Chondrocyte (in vitro differentiated cells): Measurements from ENCODE around the gene CCDC12. TPM values are rescaled to one million over a fixed set of nuclear protein-coding genes. Genes with fewer than 3 reads are reported as not detected.
A peak's percentile ranks its signal among the peaks of the same experiment; 100 is the strongest.

Experiments used
- DNase-seq: peaks from one replicate; pipeline ENCODE4 v3.0.0; 2021; ENCODE audit warnings: mixed read lengths, low spot score
- H3K27ac Mint-ChIP-seq: one replicate; pipeline ENCODE4 v1.8.0; 2021; ENCODE audit warnings: mild to moderate bottlenecking, moderate library complexity, mixed read lengths; ENCODE audit not compliant: unreplicated experiment
- H3K27me3 Mint-ChIP-seq: 2 replicates; pipeline ENCODE4 v1.8.0; 2021; ENCODE audit warnings: low read depth, mixed read lengths
- H3K36me3 Mint-ChIP-seq: 2 replicates; pipeline ENCODE4 v1.8.0; 2021; ENCODE audit warnings: low read depth, mixed read lengths
- H3K4me1 Mint-ChIP-seq: 2 replicates; pipeline ENCODE4 v1.8.0; 2021; ENCODE audit warnings: low read depth, mild to moderate bottlenecking, mixed read lengths
- H3K4me3 Mint-ChIP-seq: one replicate; pipeline ENCODE4 v1.8.0; 2021; ENCODE audit warnings: mild to moderate bottlenecking, moderate library complexity, mixed read lengths; ENCODE audit not compliant: unreplicated experiment
- H3K9me3 Mint-ChIP-seq: 2 replicates; pipeline ENCODE4 v1.8.0; 2021; ENCODE audit warnings: low read depth, mixed read lengths
- total RNA-seq: library from RNA; stranded (reverse); gene quantifications from 3 replicates; pipeline ENCODE4 v1.2.1, GENCODE V29; 2021
- TF ChIP-seq, protein P1 (sequence below): fragments of 200-600 bp; sonication (generic); IDR thresholded peaks from 2 replicates; pipeline ENCODE4 v1.5.0; 2021; ENCODE audit warnings: antibody characterized with exemption, mild to moderate bottlenecking, moderate library complexity

Gene CCDC12
- total RNA-seq, 1 donor from 2014 or later, result 21.8 TPM

DNA sequence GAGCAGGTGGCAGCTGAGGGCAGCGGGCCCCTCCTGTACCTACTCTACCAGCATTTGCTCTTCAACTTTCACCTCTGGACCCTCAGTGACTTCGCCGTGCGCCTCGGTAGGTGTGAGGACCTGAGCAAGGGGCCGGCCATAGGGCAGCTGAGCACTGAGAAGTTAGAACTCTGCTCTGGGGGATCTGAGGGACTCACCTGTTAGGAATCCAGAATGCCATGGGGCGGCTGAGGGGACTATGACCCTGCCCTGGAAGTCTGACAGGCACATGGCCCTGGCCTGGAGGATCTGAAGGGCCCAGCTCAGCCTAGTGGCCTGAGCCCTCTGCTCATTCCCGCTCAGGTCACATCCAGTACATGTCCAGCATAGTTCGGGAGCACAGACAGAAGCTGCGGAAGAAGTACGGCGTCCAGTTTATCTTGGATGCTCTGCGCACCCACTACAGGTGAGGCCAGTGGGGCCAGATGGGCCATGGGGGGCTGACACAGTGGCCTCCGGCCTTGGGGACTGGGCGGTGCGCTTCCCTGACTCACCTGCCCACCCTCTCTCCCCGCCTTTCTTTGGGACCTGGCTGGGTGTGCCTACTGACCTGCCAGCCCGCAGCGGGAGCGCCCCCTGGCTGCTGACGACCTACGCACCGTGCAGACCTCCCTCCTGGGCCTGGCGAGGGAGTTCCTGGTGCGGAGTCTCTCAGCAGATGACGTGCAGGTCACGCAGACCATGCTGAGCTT lies 21.7 kb upstream of the CCDC12 start:
- Mint-ChIP-seq H3K4me3 (no peak overlapping the region), H3K4me1 (no peaks in the 10 kb centered on the region), H3K36me3 (peaks cover 1% of the 10 kb centered on the region), H3K27ac (no peak overlapping the region), H3K27me3 (no peaks in the 10 kb centered on the region), H3K9me3 (no peaks in the 10 kb centered on the region)
- TF ChIP-seq, protein P1, sequence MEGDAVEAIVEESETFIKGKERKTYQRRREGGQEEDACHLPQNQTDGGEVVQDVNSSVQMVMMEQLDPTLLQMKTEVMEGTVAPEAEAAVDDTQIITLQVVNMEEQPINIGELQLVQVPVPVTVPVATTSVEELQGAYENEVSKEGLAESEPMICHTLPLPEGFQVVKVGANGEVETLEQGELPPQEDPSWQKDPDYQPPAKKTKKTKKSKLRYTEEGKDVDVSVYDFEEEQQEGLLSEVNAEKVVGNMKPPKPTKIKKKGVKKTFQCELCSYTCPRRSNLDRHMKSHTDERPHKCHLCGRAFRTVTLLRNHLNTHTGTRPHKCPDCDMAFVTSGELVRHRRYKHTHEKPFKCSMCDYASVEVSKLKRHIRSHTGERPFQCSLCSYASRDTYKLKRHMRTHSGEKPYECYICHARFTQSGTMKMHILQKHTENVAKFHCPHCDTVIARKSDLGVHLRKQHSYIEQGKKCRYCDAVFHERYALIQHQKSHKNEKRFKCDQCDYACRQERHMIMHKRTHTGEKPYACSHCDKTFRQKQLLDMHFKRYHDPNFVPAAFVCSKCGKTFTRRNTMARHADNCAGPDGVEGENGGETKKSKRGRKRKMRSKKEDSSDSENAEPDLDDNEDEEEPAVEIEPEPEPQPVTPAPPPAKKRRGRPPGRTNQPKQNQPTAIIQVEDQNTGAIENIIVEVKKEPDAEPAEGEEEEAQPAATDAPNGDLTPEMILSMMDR, result peak; percentile 84
- DNase-seq, result peak; percentile 87

DNA sequence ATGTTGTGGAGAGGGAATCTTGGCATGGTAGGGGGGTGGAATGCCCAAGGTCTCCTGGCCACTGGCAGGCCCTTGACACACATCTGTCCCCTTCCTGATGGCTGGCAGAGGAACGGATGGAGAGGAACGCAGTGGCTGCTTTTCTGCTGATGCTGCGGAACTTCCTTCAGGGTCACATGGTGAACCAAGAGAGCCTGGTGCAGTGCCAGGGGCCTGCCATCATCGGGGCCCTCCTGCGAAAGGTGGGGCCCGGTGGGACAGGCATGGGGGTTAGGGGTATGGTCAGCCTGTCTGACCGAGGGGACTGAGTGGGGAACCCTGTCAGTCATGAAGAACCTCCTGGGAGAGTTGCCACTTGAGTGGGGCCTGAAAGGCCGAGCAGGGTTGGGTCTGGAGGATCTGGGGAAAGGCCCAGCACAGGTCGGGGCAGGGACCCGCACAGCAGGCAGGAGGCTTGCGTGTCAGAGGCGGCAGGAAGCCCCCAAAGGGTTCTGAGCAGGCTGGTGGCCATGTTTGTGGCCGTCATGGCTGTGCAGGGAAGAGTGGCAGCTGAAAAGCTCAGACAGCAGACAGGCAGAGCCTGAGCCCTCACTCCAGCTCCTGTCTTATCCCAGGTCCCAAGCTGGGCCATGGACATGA lies 21.0 kb upstream of the CCDC12 start:
- no peak overlapping the region for H3K4me3 Mint-ChIP-seq
- DNase-seq, result peak; percentile 92
- no peaks in the 10 kb centered on the region for H3K27me3 Mint-ChIP-seq
- H3K36me3 Mint-ChIP-seq, result peaks cover 1% of the 10 kb centered on the region
- no peak overlapping the region for H3K27ac Mint-ChIP-seq
- TF ChIP-seq, protein P1, result no peak
- H3K9me3 Mint-ChIP-seq, result no peaks in the 10 kb centered on the region
- H3K4me1 Mint-ChIP-seq, result no peaks in the 10 kb centered on the region

DNA sequence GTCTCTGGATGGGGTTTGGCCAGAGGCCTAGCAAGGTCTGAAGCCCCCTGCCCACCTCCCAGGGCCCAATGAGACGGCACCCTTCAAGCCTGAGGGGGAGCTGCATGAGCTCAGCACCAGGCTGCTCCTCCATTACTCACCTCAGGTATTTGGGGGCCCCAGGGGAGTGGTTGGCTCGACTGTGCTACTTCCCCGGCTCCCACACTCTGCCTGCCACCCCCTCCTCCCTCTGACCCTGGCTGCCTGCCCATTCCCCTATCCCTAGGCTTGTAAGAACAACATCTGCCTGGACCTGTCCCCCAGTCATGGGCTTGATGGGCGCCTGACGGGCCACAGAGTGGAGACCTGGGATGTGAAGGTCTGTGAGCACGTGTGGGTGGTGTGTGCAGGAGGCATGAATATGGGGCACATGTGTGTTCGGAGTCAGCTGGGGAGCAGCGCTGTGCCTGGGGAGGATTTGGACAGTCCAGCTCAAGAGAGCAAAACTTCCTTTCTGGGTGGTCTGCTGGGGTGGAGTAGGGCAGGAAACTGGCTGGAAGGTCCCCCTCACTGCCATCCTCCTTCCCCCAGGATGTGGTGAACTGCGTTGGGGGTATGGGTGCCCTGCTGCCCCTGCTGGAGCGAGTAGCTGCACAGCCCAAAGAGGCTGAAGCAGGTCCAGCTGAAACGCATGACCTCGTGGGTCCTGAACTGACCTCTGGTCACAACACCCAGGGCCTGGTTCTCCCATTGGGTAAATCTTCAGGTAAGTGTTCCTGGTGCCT lies 20.3 kb upstream of the CCDC12 start:
- no peak overlapping the region for H3K27ac Mint-ChIP-seq
- H3K27me3 Mint-ChIP-seq, result no peaks in the 10 kb centered on the region
- H3K4me3 Mint-ChIP-seq, result no peak overlapping the region
- no peaks in the 10 kb centered on the region for H3K36me3 Mint-ChIP-seq
- TF ChIP-seq, protein P1, result no peak
- no peaks in the 10 kb centered on the region for H3K9me3 Mint-ChIP-seq
- H3K4me1 Mint-ChIP-seq, result no peaks in the 10 kb centered on the region
- peak; percentile 72 for DNase-seq

DNA sequence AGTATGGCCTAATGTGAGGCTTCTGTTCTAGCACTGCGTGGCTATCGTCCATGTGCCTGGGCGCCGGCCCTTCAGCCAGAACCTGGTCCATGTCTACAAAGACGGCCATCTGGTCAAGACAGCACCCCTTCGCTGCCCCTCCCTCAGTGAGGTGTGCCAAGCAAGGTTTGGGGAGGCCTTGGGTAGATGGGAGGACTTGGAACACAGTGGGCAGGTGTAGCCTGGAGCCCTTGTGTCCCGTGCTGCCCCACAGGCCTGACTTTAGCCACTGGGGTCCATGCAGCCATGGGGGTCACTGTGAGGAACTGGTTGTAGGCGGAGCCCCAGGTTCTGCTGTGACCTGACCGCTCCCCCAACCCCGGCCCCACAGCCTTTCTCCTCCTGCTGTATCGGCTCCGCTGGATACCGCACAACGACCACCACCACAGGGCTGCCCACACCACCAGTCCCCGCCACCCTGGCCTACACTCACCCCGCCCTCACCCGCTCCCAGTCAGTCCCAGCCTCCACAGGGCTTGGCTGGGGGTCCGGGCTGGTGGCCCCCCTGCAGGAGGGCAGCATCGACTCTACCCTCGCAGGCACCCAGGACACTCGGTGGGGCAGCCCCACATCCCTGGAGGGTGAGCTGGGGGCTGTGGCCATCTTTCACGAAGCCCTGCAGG lies 19.5 kb upstream of the CCDC12 start:
- TF ChIP-seq, protein P1, result no peak
- Mint-ChIP-seq H3K27ac (no peak overlapping the region), H3K4me3 (no peak overlapping the region), H3K27me3 (no peaks in the 10 kb centered on the region), H3K9me3 (no peaks in the 10 kb centered on the region), H3K36me3 (no peaks in the 10 kb centered on the region), H3K4me1 (no peaks in the 10 kb centered on the region)
- DNase-seq, result peak; percentile 87
